GM19395 (cell line): ENCODE data around the gene ATP11A.
"Not testable (repeated sequence)": the region's sequence is repeated elsewhere in the genome, so short reads cannot be mapped to it uniquely, and the experiment has no call there.

Source experiments
- ATAC-seq: cut with Tn5 transposase; IDR thresholded peaks from one replicate; pipeline ENCODE4 v1.9.1; 2021; ENCODE audit warnings: mild to moderate bottlenecking, moderate library complexity; ENCODE audit not compliant: unreplicated experiment

The ATP11A gene

DNA sequence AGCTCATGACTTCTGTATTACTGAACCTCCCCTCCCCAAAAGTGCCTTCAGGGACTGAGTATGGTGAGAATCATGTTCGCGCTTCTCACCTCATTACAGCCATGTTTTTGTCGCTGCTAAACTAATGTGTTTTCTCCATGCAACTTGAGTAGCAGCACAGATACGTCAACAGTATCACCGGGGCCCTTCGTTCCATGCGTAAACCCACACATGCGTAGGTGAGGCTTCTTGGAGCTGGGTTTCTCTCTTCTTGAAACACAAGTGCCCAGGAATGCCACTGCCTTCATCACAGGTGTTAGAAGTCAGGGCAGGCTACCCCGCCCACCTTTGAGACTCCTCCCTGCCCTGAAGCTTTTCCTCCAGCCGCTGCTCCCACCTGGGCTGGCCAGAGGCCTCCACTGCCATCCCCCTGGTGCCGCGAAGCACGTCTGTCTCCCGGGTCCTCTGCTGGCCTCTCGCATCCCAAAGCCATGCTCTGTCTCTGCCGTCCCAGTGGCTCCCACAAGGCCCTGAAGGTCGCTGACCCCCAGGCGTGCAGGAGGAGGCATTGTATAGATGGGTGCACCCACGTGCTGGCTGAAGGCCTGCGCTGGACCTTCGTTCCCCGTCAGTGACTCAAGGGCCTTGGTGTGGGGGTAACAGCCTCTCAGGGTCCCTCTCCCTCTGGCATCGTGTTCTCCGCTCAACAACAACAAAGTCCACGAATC, 143.9 kb downstream of the ATP11A start:
- ATAC-seq: no peak

DNA sequence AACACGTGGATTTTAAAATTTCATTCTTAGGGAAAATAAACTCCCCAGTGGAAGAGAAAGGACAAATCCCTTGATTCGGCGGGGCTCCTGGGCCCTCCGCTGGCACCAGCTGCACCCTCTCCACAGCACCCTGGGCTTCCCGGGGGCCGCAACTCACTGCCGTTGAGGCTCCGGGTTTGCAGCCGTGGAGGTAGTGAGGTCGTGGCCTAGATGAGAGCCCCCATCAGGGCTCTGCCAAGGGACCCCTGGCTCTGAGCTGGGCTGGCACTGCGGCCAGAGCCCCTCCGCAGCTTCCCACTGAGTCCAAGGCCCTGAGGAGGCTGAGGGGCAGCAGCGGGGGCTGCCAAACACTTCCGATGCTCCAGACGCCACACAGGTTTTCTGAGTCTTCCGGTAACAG, 145.5 kb downstream of the ATP11A start:
- ATAC-seq: no peak

DNA sequence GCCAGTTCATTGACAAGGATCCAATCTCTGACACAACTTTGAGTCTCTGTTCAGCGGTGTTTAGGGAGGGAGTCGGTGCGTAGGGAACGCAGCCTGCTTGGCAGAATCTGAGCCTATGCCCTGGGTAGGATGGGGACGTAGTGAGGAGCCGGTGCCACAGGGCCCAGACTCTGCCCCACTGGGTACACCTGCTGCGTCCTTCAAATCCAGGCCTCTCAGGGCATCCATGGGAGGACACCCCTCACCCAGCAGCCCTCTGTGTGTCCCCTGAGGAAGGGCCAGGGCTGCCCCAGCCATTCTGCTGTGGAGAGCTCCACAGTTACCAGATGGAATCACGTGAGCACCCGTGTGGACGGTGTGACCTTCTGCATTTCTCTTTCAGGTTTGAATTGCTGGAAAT, 146.0 kb downstream of the ATP11A start:
- ATAC-seq: no peak

- ATAC-seq: no peak
Observed at GRCh38 chr13:112836940-112837339, 147.1 kb downstream of the ATP11A start.

DNA sequence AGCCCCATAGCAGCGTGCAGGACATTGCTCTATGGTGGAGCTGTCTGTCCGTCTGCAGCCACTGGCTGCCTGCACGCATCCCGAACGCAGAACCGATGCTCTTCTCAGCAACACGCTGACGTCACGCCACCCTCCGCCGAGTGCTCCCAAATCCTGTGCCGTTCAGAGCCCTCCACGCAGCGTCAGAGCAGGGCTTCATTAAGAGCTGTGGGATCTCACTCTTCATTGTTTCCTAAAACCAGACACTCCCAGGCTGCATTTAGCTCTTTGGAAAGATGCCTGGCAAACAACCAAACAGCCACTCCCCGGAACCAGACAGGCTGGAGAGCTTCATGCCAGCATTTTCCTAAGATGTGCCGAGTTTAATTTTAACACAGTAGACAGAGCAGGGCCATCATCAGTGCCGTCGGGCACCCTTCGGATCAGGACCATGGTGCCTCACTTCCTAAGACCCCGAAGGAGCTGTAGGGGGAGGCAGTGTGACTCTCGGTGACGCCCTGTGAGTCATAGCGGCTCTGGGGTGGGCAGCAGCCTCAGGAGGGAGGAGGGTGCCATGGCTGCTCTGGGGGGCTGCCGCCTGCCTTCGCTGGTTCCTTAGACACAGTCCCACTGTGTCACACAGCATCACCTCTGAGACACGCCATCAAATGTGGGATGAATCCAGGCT, 147.7 kb downstream of the ATP11A start:
- no peak for ATAC-seq

DNA sequence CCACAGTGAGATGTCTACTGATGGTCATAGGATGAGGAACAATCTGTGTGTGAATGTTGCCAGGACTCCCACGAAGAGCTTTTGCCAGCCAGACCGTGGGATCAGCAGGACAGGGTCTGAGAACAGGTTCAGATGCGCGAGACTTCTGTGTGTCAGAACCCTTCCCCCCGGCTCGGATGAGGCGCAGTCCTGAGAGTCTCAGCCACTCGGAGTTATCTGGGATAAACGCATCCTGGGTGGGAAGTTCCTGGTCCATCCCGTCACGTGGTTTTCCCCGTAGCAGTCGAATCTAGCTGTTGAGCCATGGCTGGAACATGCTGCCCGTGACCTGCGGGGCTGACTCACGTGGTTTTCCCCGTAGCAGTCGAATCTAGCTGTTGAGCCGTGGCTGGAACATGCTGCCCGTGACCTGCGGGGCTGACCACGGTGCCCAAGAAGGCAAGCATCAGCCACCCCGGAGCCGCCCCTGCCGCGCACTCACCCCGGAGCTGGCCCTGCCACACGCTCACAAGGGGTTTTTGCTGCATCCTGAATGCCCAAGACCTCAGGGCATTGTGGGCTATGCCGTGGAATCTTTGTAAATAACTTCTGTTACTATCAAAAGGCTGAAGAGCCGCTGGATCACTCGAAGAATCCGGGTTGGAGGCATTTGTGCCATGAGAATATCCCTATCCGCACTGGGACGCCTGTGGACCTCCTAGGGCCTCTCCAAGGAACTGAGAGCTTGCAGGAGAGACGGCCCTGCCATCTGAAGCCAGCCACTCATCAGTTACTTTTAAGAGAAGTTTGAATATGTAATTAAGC, 148.4 kb downstream of the ATP11A start:
- no peak for ATAC-seq

DNA sequence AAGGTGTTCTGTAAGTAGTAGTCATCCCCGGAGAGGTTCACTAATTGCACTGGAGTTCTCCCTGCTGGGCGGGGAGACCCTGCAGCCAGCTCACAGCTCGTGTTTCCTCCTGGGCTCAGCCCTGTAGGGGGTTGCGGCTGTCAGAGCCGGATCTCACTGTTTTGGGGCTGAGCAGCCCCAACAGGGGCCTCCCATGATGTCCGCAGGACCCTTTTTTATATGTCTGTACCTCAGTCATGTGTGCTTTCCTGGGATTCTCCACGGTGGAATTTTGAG, 148.9 kb downstream of the ATP11A start:
- ATAC-seq: no peak

DNA sequence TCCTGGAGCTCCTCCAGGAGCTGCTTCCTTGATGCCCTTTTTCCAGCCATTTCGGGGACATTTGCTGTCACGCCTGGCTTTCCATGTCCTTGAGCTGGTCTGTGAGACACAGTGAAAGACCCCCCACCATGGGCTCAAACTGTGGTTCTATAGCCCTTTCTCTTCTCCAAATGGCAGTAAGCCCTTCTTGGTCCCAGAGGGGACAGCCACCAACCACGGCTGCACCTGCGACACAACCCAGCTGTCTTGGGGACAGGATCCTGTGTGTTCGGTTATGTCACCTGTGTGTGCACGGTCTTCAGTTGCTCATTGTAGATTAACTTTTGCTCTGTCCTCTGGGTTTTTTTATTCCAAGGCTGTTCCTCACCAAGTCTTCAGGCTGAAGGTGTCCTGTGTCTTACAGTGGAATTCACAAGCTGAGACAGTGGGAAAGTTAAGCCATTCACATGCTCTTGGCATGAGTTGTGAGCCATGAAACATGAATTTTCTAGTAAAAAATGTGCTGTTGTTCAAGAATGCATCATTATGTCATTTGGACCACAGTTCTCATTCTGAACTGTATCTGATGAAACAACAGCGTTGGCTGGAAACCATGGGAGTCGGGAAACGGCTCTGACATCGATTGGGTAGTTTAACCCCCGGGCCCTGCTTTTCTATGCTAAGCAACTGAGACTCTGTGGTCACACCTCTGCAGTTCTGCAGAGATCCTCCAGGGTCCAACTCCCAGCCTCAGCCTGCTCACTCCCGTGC, 149.7 kb downstream of the ATP11A start:
- no peak for ATAC-seq

DNA sequence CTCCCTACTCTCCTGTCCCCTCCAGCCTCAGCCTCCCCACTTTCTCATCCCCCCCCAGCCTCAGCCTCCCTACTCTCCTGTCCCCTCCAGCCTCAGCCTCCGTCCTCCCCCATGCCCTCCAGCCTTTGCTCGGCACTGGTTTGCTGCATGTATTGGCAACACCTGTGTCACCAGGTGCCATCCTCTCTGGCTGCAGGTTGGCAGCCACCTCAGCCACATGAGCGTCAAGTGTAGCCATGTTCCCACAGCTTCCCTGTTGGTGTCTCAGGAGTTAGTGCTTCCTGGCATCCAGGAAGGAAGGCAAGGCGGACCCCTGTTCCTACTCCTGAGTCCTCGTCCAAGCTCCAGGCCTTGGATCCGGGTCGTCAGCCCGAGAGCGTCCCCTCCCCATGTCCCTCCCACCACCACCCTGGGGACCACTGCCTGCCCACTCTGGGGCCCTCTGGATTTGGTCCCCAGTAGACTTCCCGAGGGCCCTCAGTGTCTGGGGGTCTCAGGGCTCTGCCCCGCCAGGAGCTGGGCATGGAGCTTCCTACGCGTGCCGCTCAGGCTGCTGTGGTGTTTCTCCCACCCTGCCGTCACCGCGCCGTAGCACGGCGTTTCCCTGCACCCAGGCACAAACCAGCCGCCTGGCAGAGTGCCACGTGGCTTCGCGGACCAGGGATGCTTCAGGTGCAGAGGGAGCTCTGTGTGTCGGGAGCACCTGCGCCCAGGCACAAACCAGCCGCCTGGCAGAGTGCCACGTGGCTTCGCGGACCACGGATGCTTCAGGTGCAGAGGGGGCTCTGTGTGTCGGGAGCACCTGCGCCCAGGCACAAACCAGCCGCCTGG, 150.8 kb downstream of the ATP11A start:
- ATAC-seq: no peak

DNA sequence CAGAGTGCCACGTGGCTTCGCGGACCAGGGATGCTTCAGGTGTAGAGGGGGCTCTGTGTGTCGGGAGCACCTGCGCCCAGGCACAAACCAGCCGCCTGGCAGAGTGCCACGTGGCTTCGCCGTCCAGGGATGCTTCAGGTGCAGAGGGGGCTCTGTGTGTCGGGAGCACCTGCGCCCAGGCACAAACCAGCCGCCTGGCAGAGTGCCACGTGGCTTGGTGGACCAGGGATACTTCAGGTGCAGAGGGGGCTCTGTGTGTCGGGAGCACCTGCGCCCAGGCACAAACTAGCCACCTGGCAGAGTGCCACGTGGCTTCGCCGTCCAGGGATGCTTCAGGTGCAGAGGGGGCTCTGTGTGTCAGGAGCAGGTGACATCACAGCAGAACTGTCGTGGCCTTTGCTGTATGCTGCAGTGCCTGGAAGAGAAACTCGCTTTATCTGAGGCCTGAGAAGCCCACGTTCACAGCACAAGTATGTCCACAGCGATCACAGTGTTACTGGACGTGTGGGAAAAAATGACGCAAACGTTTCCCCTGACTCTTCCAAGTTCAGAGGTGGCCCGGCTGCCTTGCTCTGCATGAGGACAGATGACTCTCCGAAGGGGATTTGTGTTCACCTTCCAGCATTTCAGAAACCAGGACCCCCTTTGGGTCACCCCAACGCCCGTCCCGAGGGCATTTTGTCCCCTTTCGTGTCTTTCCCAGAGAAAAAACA, 151.6 kb downstream of the ATP11A start:
- not testable (repeated sequence) for ATAC-seq

DNA sequence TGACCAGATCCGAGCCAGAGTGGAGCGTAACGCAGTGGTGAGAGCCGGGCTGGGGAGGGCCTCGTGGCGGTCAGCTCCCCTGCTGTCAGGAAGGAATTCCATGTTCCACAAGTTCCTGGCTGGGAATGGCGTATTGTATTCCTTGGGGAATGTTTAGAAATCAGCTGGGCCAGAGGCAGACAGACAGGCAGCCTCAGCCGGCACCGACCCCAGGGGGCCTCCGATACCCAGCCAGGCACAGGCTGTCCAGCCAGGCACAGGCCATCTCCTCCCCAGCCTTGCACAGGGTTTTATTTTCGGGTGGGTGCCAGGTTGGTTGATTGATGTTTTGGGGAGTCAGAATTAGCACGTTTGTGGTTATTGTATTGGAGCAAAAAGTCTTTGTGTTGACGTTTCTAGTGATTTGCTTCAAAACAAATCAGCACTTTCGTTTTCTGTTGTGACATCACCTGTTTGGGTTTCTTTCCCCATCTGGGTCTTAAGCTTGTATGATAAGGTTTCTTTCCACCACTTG, 152.6 kb downstream of the ATP11A start:
- no peak for ATAC-seq

DNA sequence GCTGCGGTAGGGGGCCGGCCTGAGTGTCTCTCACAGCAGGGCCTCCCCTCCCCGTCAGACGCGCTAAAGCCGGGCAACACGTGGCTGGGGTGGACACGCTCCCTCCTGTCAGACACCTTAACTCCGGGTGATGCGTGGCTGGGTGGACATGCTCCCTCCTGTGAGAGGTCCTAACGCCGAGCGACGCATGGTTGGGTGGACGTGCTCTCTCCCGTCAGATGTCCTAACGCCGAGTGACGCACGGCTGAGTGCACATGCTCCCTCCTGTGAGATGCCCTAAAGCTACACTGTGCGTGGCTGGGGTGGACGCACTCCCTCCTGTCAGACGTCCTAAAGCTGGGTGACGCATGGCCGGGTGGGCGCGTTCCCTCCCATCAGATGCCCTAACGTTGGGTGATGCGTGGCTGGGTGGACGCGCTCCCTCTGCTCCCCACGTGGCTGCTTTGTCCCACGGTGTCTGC, 153.1 kb downstream of the ATP11A start:
- ATAC-seq: no peak

- ATAC-seq: no peak
Observed at GRCh38 chr13:112843392-112844111, 153.7 kb downstream of the ATP11A start.

GRCh38 chr13:112844411-112844810, 154.6 kb downstream of the ATP11A start:
- ATAC-seq: no peak

DNA sequence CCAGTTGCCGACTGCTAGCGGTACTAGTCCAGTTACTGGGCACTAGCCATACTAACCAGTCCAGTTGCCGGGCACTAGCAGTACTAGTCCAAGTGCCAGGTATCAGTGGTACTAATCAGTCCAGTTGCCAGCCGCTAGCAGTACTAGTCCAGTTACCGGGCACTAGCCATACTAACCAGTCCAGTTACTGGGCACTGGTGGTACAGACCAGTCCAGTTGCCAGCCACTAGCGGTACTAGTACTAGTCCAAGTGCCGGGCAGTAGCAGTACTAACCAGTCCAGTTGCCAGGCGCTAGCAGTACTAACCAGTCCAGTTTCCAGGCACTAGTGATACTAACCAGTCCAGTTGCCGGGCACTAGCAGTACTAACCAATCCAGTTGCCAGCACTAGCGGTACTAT, 155.0 kb downstream of the ATP11A start:
- ATAC-seq: no peak

DNA sequence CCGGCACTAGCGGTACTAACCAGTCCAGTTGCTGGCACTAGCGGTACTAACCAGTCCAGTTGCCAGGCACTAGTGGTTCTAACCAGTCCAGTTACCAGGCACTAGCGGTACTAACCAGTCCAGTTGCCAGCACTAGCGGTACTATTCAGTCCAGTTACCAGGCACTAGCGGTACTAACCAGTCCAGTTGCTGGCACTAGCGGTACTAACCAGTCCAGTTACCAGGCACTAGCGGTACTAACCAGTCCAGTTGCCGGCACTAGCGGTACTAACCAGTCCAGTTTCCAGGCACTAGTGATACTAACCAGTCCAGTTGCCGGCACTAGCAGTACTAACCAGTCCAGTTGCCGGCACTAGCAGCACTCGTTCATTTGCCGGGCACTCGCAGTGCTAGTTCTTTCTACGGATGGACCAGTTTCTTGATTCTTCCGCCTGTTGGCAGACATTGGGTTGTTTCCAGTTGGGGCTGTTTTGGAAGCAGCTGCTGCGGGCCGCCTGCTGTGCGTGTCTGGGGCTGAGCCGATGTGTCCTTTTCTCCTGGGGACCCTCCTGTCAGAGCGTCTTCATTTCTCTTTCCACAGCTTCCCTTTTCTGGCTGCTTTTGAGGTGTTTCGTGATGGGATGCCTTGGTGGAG, 155.8 kb downstream of the ATP11A start:
- ATAC-seq: no peak

DNA sequence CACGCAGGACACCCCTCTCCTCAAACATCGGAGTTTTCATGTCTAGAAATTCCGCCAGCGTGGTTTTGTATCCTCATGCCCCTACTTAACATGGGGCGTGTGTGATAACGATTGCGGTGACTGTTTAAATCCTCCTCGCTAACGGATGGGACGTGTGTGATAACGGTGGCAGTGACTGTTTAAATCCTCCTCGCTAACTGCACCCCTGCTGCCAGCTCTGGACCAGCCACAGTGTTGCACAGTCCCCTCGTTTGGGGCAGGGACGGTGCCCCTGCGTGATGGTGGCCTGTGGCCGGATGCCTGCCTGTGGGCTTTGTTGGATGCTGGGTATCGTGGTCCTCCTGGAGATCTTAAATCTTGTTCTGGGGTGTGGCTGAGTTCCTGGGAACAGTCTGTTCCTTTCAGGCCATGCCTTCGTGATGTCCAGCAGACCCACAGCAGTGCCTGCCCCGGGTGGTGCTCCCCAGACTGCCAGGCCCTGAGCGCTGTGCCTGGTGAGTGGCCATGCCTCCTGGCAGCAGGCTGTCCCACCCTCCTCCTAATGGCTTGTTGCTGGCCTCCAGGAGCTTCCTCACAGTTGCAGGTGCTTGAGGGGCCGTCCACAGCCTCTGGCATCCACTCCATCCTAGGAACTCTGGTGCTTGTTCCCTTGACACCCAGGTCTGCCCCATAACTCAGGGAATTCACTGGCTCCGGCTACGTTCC, 156.7 kb downstream of the ATP11A start:
- ATAC-seq: no peak

GRCh38 chr13:112849500-112849899, 159.7 kb downstream of the ATP11A start:
- ATAC-seq: no peak
